ENCODE data around the gene TM7SF3. TPM values are rescaled to one million over a fixed set of nuclear protein-coding genes. Genes with fewer than 3 reads are reported as not detected.
"Not testable (repeated sequence)": the region's sequence is repeated elsewhere in the genome, so short reads cannot be mapped to it uniquely, and the experiment has no call there.

The TM7SF3 gene, protein sequence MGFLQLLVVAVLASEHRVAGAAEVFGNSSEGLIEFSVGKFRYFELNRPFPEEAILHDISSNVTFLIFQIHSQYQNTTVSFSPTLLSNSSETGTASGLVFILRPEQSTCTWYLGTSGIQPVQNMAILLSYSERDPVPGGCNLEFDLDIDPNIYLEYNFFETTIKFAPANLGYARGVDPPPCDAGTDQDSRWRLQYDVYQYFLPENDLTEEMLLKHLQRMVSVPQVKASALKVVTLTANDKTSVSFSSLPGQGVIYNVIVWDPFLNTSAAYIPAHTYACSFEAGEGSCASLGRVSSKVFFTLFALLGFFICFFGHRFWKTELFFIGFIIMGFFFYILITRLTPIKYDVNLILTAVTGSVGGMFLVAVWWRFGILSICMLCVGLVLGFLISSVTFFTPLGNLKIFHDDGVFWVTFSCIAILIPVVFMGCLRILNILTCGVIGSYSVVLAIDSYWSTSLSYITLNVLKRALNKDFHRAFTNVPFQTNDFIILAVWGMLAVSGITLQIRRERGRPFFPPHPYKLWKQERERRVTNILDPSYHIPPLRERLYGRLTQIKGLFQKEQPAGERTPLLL
- 50.9 TPM for total RNA-seq

DNA sequence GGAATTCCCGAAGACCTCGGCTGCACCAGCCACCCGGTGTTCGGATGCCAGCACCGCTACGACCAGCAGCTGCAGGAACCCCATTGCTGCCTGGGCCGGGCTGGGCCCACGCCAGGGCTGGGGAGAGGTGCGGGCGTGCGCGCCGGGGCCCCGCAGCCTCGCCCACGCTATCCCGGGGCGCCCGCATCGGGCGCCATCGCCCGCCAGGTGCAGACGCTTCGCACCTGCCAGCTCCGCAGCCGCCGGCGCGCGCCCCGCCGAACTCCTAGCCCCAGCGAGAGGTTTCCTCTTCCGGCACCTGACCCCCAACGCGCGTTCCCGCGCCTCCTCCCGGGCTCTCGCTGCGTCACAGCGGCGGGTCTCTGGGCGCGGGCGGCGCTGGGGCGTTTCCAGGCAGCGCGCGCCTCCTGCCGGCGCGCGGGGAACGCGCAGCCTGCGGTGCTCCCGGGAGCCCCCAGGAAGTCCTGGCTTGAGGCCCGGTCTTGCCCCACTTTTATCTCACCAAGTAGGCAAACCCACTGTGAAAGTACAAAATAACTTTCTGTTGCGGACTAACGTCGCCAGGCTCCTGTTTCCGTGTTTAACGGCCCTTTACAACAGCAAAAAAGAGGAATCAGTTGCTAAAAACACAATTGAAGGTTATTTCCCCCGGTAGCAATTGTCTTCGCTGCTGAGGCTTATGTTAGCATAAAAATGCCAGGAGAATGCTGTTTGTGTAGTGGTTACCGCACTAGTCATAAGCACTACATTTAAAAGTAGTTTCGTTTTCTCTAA lies at the start of gene TM7SF3:
Gene TM7SF3, minus strand, starts transcription at position 300 of the 774 bp plus-strand sequence. Its CDS starts 216 bp downstream, at position 84.
- peak; percentile 95 for DNase-seq

DNA sequence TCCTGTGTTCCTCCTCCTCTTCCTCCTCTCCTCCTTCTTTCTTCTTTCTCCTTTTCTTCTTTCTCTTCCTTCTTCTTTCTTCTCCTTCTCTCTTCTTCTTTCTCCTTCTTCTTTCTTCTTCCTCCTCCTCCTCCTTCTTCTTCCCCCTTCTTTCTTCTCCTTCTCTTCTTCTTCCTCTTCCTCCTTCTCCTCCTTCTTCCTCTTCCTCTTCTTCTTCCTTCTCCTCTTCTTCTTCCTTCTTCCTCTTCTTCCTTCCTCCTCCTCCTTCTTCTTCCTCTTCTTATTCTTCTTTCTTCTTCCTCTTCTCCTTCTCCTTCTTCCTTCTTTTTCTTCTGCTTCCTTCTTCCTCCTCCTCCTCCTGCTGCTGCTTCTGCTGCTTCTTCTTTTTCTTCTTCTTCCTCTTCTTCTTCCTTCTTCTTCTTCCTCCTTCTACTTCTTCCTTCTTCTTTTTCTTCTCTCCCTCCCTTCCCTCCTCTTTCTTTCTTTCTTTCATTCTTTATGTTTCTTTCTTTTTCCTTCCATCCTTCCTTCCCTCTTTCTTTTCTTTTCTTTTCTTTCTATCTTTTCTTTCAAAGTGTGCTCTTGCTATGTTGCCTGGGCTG lies 49.2 kb upstream of the TM7SF3 start:
- DNase-seq = no peak

DNA sequence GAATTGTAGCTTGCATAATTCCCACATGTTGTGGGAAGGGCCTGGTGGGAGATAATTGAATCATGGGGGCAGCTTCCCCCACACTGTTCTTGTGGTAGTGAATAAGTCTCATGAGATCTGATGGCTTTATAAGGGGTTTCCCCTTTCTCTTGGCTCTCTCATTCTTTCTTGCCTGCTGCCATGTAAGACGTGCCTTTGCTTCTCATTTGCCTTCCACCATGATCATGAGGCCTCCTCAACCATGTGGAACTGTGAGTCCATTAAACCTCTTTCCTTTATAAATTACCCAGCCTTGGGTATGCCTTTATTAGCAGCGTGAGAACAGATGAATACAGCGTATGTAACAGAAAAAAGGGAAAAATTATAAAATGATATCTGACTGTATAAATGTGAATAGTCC lies 47.1 kb upstream of the TM7SF3 start:
- no peak for DNase-seq

DNA sequence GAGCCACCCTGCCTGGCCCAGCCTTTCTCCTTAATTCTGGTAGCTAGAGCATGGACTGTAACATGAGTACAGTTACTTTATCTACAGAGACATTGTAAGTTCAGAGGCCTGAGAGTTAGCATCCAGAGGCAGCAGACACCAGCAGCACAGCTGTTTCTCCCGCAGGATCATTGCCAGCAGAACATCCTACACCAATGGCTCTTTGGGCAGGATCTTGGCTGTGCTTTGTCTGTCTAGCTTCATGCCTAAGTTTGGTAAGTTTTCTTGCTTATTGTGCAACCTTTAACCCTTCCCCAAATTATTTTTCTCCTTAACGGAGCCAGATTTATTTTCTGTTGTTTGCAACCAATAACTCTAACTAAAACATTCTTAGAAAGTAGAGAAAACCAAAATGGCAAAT lies 46.6 kb upstream of the TM7SF3 start:
- DNase-seq = peak; percentile 72

DNA sequence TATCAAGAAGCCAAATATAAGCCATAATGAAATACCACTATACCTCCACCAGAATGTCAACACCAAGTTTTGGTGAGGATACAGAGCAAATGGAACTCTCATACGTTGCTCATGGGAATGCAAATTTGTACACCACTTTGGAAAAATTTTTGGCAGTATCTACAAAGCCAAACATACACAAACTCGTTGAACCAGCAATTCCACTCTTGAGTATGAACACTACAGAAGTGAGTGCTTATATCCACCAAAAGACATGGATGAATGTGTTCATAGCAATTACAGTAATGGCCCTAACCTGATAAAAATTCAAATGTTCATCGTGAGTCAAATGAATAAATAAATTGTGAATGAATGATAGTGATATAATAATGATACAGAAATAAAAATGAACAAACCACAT lies 43.4 kb upstream of the TM7SF3 start:
- no peak for DNase-seq

DNA sequence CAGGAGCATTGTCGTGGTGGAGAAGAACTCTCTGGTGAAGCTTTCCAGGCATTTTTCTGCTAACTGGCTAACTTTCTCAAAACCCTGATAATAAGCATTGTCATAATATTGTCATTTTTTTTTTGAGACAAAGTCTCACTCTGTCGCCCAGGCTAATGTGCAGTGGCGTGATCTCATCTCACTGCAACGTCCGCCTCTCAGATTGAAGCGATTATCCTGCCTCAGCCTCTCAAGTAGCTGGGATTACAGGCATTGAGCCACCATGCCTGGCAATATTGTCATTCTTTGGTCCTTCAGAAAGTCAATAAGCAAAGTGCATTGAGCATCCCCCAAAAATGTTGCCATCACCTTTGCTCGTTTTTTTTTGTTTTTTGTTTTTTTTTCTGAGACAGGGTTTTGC lies 41.8 kb upstream of the TM7SF3 start:
- DNase-seq = no peak

DNA sequence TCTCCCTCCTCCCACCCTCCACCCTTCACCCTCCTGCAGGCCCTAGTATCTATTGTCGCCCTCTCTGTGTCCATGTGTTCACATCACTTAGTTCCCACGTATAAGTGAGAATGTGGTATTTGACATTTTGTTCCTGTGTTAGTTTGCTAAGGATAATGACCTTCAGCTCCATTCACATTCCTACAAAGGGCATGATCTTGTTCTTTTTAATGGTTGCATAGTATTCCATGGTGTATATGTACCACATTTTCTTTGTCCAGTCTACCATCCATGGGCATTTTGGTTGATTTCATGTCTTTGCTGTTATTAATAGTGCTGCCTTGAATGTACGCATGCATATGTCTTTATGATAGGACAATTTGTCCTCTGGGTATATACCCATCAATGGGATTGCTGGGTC lies 38.6 kb upstream of the TM7SF3 start:
- no peak for DNase-seq

DNA sequence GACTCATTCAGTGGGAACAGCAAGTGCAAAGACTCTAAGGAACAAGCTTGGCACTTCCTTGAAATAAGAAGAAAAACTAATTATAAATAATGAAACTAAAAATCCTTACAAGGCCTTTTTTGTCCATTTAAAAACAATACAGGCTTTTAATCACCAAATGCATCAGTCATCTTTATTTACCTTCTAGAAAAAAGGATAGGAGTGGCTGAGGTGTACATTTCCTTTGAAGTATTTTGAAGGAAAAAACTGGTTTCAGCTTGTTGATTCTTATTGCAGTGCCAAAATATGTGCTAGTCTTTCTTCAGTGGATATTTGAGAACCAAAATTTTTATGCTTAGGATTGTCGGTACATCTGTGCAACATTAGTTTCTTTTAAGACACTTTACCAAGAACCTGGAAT lies 38.0 kb upstream of the TM7SF3 start:
- no peak for DNase-seq

DNA sequence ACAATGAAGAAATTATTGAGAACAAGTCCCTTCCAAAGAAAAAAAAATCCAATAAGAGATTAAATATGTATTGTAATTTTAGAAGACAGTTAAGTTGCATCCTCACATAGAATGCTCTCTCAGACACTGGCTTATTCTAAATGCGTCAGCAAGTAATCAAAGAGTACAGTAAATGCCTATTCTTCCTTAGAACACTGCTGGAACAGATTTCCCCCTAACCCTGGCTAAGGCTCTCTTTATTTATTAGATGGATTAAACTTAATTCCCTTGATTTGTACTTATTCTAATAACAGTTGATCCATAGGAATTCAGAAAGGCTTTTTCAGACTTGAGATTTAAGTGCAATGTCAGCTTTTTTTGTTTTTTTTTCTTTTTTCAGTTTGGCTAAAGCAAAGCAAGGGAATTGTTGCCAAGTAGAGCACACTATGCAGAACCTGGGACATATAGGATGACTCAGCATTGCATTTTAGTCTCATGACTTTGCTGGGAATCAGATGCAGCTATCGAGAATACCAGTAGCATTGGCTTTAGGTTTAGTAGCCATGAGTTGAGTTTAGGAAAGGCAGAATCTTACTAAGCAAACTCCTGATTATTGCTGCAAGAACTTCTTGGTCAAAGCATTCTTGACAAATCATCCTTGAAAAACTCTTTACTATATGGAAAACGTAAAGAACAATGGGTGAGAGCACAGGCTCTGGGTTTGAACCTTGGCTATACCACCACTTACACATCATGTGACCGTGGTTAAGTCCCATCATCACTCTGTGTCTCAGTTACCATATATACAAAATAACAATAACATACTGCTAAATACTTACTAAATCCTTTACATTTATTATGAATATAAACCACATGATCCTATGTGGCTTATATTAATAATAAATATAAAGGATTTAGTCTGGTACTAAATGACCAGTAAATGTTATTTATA lies 34.9 kb upstream of the TM7SF3 start:
- DNase-seq = peak; percentile 13

DNA sequence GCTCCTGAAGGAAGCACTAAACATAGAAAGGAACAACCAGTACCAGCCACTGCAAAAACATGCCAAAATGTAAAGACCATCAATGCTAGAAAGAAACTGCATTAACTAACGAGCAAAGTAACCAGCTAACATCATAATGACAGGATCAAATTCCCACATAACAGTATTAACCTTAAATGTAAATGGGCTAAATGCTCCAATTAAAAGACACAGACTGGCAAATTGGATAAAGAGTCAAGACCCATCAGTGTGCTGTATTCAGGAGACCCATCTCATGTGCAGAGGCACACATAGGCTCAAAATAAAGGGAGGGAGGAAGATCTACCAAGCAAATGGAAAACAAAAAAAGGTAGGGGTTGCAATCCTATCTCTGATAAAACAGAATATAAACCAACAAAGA lies 27.8 kb upstream of the TM7SF3 start:
- DNase-seq = not testable (repeated sequence)

DNA sequence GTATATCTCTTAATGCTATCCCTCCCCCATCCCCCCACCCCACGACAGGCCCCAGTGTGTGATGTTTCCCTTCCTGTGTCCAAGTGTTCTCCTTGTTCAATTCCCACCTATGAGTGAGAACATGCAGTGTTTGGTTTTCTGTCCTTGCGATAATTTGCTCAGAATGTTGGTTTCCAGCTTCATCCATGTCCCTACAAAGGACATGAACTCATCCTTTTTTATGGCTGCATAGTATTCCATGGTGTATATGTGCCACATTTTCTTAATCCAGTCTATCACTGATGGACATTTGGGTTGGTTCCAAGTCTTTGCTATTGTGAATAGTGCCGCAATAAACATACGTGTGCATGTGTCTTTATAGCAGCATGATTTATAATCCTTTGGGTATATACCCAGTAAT lies 26.5 kb upstream of the TM7SF3 start:
- not testable (repeated sequence) for DNase-seq

DNA sequence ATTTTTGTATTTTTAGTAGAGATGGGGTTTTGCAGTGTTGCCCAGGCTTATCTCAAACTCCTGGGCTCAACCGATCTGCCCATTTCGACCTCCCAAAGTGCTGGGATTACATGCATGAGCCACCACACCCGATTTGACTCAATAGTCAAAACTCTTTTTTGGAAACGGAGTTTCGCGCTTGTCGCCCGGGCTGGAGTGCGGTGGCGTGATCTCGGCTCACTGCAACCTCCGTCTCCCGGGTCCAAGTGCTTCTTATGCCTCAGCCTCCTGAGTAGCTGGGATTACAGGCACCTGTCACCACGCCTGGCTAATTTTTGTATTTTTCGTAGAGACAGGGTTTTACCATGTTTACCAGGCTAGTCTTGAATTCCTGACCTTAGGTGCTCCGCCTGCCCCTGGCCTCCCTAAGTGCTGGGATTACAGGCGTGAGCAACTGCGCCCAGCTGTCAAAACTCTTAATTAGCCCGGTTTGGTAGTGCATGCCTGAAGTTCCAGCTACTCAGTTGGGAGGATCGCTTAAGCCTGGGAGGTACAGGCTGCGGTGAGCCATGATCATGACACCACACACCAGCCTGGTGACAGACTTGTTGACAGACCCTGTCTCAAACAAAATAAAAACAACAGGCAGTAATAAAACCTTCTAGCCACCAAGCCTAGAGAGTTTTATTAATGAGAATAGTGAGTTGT lies 20.6 kb upstream of the TM7SF3 start:
- peak; percentile 81 for DNase-seq

DNA sequence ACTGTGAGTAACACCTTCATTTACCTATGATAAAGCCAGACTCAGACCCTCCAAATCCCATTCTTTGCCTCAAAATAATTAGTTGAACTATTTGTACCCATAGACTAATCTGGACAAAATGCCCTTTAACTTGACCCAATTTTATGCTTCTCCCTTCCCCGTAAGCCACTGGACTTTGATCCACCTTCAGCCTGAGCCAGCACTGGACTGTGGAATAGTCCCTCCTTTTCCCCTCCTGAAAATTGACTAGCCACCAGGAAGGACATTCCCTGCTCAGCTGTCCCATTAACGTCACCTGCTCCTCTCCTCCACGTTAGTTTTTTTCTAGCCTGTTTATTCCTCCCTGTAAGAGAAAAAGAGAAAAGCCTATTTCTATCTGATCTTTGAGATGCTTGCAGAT lies 18.5 kb upstream of the TM7SF3 start:
- no peak for DNase-seq

DNA sequence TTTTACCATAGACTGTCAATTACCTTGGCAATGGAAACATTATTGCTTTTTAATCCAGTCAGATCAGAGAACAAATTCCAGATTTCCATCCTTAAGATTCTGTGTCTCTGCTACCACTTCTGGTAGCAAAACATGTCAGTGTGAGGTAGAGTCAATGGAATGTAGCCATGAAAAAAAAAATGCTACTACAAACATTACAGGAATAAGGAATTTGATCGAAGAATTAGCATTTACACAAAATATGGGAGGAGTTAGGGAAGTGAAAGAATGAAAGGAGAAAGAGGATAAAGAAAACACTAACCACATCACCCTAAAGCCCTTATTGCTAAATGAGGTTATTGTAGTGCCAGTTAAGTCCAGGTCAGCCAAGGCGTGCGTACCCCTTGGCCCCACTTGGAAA lies 17.3 kb upstream of the TM7SF3 start:
- no peak for DNase-seq

DNA sequence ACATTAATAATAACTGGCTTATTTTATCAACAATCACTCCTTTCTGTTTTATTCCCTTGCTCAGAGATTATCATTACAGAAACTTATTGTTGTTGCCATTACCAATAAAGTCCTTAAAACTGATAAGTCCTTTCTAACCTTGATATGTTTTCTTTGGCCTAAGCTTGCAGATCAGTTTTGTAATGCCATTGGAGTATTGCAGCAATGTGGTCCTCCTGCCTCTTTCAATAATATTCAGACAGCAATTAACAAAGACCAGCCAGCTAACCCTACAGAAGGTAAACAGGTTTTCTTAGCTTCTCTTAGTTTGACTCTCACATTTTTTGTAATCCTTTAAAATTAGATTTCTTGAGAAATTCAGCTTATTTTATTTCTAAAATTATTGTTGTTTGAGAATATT lies 12.1 kb upstream of the TM7SF3 start:
- DNase-seq = no peak

DNA sequence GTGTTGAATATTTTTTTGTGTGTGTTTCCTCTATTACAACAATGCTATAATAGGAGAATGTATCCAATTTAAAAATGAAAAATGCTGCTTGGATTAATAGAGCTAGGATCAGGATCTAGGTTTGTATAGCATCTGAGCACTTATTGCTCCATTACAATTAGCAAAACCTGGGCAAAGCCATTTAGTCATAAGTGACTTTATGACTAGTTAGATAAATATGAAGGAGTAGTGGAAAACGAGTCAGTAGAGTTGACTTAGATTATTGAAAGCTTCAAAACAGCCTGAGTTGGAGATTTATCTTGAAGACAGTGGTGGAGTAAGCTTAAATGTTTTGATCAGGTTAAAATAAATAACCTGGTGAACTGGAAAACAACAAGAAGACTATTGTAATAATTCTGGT lies 10.9 kb upstream of the TM7SF3 start:
- DNase-seq = no peak

DNA sequence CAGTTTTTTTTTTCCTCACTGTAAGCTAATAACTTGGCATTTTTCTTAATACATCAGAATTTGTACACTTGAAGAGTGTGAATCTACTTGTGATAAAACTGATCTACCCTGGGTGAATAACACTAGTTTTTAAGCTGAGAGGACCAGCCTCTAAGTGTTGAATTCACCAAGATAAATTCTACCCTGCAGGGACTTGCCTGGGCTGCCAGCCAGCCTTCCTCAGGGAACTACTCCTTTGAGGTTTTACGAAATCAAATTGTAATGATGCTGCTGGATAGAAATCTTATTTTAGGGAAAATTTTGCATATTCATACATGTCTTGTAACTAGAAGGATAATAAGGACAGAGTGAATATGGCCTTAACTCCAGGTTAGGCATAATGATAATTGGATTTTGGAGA lies 10.1 kb upstream of the TM7SF3 start:
- DNase-seq = no peak

DNA sequence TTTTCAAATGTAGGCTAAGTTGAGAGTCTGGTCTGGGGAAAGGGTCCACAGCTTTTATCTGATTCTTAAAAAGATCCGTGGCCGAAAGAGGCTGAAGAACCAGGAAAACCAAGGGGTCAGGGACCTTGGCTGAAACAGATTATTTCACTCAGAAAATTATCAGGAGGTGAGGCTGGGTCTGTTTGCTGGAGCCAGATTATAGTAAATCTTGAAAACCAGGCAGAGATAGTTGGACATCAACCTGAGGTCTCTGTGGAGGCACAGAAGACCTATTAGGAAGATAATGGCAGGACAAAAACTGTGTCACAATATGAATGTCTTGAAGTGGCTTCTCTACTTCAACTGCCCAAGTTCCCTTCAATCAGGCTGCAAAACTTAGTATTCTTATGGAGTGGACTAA lies 6.6 kb upstream of the TM7SF3 start:
- no peak for DNase-seq

DNA sequence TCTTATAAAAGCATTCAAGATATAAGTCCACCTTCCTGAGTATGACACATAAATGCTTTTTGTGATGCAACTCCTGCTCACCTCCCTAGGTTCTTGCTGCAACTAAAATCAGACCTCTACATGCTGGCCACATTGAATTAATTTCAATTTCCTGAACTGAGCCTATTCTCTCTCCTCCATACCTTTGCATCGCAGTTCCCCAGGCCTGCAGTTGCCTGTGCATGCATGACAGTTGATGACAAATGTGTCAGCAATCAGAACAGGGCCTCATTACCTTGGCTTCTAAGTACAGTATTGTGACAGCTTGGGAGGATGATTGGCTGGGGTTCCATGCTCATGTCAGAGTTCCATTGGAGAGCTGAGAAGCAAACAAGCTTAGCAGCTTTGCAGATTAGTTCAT lies 3.9 kb upstream of the TM7SF3 start:
- peak; percentile 59 for DNase-seq

DNA sequence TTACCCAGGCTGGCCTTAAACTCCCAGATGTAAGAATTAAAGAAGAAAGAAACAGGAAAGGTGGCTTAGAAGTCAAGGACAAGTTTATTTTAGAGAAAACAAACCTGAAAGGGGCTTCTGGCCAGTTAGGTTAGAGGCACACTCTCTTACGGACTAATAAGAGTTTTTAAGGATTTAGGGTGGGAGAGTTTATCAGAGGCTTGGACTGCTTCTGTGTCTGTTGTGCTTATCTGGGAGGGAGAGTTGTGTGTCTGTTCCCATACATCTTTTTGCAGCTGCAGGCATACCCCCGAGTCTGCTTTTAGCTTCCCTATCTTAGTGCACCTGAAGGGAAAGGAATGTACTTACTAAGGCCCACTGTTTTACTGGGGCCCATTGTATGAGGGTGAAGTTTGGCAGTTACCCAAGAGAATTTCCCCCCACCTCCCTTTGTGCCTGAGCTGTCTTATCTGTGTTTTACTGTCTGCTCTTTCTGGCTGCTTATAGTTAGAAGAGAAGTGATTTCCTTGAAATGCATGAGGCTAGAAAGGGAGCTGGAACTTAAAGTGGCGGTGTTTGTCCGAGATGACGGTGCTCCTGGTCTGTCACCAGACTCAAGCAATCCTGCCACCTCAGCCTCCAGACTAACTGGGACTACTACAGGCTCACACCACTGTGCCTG lies 3.1 kb upstream of the TM7SF3 start:
- DNase-seq = not testable (repeated sequence)

DNA sequence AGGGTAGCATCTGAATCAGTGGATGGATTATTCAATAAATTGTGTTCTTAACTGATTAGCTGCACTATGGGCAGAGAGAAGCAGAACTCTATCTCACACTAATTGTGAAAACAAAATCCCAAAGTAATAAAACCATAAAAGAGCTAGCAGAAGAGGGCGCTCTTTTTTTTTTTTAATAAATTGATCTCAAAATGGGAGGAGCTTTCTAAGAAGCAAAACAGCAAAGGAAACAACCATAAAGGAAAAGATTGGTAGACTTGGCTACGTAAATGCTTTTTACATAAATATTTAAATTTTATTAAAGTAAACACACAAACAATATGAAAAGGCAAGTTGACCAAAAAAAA lies 1.5 kb upstream of the TM7SF3 start:
- peak; percentile 44 for DNase-seq

Measured in tongue (tissue), 2 donors.